AG20443 (cell line): ENCODE results near the gene L1CAM.

ENCODE experiments used
- DNase-seq: peaks from one replicate; pipeline ENCODE4 v3.0.0; 2012; ENCODE audit warnings: low spot score, mixed read lengths

The L1CAM gene

DNA sequence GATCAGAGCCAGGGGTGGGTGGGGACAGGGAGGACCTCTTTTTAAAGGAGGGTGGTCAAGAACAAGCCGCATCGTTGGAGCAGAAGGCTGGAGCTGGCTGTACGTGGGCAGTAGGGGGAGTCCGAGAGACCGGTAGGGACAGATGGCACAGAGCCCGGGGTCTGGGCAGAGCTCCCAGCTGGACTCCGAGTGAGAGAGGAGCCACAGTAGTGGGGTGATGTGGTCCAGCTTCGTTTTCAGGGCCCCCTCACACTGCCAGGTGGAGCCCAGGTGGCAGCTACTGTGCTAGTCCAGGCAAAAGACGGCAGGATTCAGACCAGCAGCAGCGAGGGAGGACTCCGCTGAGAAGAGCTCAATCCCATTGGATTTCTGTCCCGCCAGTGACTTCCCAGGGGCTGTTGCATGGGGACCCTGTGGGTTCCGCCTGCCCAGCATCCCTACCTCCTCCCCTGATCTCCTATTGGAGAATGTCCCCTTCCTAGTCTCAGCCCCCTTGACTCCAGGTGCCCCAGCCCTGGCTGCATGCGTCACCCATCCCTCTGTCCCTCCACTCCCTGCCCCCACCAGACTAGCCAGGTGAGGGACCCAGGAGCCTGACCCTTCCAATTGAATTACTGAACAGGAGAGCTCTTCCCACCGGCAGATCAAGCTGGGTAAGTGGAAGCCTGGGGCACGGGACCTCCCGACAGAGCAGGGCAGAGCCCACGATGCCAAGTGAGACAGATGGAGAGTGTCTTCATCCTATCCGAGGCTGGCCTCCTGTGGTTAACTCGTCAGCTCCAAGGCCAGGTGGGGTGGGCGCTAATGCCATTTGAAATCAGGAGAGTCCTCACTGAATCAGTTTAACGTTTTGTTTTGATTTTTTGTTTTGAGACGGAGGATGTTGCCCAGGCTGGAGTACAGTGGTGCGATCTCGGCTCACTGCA lies 37.2 kb upstream of the L1CAM start:
- peak; percentile 69 for DNase-seq

DNA sequence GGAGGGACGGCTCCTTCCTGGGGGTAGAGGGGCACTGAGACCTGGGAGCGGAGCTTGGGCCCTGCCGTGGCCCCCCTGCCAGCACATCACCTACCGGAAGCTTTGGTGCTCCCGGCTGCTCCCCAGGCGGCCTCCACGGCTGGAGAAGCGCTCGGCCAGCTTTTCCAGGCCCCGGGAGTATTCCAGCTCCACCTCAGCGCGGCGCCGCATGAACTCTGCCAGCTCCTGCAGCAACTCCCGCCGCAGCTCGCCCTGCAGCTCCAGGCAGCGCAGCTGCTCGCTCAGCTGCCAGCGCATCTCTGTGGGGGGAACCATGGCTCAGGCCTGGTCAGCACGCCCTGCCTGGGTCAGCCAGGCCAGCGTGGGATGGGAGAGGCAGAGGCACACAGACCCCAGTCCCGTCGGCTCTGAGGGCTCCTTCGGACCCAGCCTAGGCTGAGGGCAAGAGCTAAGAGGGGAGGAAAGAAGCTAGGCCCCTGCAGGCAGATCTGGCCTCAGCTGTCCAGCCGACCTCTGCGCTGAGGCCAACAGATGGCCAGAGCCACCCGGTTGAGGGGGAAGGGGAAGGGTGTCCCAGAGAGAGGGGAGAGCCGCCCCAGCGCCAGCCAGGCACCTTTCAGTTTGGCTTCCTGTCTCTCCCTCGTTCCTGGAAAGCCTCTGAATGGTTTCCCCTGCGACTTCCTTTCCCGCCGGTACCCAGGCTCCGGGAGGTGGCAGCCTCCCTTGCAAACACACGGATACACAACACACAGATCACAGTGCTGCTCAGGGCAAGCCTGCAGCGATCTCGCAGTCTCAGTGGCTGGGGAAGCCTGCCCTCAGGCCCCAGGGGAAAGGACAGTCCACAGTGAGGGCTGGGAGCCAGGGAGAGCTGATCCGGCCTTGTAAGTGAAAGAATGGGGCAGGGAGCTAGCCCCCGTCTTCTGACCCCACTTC lies 35.8 kb upstream of the L1CAM start:
- no peak for DNase-seq

DNA sequence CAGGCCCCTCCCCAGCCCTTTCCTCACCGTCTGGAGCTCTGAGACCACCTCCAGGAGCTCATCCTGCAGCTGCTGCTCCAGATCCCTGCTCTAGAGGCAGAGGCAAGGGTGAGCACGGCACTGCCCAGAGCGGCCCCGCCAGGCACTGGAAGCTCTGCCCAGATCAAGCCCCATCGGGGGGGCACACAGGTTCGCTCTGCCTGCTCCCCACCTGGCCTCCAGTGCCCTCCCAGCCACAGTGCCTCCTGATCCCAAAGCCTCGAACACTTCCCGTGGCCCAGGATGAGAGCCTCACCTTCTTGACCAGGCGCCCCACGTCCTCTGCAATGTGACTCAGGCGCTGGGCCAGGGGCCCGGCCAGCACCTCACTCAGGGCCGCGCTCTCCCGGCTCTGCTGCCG lies 35.1 kb upstream of the L1CAM start:
- DNase-seq, result no peak

DNA sequence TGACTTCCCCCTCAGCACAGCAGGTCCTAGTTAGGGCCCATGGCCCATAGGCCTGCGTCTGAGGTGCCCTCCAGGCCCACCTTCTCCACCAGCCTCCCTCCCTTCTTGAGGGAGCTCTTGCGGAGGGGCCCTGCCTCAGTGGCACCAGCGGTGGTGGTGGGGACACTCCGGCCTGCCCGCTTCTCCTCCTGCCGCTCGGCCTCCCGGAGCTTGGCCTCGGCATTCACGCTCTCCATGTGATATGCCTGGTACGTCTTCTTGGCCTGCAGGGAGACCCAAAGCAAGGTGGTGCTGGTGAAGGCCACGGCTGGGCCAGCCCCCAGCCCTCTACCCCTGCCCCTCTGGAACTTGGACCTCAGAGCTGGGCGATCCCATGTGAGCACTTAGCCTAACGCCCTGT lies 34.6 kb upstream of the L1CAM start:
- no peak for DNase-seq

DNA sequence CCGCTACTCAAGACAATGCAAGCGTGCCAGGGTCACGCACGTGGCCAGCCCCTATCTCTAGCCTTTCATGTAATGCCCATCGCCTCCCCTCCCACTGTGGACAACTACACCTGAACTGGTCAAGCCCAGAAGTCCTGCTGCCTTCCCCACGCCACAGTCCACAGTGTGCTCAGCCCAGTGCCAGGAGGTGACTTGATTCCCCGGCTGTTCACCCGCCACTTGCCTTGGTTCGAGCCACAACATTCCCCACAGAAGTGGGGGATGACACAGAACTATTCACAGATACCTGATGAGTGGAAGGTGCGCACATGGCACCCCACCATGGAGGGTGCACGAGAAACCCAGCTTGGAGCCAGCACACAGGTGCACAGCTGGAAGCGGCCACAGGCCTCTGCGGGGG lies 33.3 kb upstream of the L1CAM start:
- no peak for DNase-seq

DNA sequence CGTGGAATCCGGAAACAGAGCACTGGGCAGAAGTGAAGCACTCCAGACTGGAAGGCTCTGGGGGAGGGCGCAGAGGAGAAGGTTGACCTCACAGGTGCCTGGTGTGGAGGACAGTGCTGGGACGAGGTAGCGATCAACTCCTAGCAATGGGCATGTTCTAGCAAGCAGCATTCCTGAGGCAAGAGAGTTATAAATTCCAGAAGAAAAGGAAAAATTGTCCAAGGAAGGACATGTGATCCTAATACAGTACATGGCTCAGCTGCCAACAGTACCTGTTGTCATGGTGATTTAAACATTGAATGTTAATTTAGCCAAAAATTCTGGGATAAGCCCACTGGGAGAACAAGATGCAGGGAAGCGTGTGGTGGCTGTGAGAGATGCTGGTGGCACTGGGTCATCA lies 31.9 kb upstream of the L1CAM start:
- no peak for DNase-seq

DNA sequence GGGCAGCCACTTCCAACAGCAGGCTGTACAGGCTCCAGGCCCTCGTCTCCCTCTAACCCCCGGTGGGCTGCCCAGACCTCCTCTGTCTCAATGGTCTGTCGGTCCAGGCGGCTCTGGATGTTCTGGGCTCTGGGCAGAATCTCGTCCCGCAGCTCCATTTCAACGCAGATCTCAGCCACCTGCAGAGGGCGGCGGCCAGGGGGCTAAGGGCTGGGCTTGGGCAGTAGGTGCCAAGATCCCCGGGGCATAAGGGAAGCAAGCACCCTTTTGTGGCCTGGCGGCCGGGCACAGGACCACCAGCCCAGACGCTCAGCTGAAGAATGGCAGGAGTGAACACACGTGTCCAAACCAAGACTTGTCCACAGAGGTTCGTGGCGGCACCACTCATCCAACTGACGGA lies 27.7 kb upstream of the L1CAM start:
- no peak for DNase-seq

DNA sequence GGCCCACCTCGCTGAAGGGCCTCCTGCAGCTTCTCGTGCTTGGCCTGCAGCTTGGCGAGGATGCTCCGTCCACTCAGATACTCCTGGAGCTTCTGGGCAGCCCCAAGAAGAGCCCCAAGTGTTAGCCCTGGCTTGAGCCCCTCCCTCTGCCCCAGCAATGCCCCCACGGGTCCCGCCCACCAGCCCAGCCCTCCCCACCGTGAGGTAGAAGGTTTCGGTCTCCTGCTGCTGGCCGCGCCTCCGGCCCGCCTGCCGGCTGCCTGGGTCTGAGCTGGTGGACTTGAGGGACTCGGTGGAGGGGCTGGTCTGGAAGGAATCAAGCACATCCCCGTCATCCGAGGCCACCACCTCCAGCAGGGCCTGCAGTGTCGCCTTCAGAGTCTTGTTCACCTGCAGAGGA lies 27.2 kb upstream of the L1CAM start:
- no peak for DNase-seq

DNA sequence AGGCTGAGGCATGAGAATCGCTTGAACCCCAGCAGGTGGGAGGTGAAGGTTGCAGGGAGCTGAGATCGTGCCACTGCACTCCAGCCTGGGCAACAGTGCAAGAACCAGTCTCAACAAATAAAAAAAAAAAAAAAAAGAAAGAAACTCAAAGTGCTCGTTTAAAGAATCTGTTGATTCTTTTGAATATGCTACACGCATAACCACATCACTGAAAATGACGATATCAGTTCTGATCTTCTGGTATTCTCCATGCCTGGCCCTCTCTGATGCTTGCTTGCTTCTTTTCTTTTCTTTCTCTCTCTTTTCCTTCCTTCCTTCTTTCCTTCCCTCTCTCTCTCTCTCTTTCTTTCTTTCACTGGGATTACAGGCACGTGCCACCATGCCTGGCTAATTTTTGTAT lies 25.8 kb upstream of the L1CAM start:
- no peak for DNase-seq

DNA sequence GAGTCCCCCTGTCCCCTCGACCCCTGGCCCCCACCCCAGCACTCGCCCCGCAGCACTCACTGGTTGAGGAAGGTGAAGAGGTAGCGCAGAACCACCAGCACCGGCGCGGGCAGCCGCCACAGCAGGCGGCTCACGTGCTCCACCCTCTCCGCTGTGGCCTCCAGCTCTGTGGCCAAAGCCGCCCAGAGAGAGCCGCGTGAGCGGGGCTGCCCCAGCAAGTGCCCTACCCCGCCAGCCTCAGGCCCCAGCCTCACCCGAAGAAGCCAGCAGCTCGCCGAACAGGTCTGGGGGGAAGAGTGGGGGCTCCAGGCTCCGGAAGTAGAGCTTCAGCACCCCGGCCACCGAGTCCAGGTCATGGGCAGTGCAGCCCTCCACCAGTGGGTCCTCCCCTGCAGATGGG lies 24.5 kb upstream of the L1CAM start:
- DNase-seq, result no peak

DNA sequence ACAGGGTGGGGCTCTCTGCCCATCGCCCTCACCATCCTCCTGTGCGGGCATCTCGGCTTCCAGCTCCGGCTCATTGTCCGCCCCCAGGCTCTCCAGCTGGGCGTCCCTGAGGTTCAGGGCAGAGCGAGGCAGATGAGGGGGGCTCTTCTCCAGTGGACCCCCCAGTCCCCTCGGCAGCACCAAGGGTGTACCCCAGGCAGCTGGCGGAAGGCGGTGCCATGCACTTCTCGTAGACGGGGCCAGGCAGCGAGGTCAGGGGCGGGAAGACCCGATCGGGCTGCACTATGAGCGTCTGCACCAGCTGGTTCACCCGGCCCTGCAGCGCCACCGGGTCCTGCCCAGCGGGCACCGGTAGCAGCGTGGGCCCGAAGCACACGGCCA lies 24.0 kb upstream of the L1CAM start:
- DNase-seq, result no peak

DNA sequence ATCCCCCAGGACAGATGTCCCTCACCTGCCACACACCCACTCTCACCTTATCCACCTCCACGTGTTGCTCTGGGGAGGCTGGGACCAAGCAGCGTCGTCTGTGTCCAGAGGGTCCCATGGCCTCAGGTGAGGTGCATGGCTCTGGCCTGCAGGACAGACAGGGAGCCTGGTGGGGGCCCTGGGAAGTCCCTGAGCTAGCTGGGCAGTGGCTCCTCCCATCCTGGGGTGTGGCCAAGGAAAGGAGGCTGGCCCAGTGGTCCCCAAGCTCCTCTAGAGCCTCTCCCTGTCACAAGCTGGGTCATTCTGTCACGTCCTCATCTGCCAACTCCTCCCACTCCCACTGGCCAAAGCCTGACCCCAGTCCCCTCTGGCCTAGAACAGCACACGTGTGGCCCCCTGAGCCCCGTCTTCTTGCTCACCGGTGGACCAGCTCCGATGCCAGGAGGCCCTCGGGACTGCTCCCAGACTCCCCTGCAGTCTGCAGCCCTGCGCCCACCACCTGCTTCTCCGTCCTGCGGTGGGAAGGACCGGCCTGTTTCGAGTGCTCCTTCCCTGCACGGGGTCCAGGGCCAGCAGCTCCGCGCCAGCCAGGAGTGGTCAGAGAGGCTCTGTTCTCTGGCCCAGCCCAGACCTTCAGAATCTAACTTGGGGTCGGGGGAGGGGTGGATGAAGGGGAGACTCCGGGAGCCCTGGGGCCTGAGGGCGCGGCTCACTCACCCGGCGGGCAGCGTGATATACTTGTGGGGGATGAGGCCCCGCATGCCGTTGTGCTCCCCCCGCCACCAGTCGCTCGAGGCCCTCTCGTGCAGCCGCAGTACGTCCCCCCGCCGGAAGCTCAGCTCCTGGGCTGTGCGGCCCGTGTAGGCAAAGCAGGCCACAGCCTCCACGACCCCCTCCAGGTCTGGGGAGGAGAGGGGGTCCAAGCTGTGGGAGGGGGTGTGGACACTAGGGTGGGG lies 23.3 kb upstream of the L1CAM start:
- DNase-seq, result no peak

DNA sequence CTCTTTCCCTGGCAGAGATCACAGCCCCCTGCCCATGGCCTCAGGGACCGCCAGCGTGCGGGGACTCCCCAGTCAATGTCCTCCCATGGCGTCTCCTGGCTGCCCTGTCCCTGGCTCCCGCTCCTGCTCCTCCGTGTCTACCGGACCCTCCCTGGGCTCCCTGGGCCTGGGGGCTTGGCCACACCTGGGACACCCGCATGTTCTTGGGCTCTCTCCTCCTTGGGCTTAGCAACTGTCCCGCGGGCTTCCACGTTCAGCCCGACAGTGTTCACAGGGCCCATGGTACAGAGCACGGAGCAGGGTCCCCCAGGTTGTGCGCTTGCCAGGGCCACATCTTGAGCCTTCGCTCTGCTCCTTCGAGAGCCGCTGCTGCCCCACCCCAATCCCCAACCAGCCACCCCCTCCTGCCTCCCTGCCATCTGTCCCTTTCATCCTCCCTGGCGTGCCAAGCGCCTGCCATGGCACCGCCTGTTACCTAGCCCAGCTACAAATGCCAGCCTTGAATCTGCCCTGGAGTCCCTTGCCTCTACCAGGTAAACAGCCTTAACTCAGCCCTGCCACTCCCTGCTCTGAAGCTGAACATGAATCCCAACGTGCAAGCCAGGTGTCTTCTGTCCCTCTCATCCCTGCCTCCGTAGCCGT lies 22.4 kb upstream of the L1CAM start:
- DNase-seq, result no peak

DNA sequence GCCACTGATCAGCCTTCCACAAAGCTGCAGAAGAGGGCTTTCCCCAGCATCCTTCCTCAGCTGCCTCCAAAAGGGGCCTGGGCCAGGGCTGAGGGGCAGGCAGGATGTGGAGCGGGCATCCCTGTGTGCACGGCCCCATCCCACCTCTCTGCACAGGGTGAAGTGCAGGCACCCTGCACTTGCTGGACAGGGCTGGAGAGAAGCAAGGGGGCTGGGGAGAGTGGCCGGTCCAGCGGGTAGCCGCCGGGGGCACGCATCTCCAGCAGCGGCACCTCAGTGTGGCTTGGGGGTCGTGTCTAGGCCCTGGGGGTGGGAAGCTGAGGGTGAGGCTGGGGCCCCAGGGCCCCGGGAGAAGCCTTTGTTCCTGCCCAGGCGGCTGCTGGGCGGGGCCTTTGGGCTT lies 21.5 kb upstream of the L1CAM start:
- DNase-seq, result no peak

DNA sequence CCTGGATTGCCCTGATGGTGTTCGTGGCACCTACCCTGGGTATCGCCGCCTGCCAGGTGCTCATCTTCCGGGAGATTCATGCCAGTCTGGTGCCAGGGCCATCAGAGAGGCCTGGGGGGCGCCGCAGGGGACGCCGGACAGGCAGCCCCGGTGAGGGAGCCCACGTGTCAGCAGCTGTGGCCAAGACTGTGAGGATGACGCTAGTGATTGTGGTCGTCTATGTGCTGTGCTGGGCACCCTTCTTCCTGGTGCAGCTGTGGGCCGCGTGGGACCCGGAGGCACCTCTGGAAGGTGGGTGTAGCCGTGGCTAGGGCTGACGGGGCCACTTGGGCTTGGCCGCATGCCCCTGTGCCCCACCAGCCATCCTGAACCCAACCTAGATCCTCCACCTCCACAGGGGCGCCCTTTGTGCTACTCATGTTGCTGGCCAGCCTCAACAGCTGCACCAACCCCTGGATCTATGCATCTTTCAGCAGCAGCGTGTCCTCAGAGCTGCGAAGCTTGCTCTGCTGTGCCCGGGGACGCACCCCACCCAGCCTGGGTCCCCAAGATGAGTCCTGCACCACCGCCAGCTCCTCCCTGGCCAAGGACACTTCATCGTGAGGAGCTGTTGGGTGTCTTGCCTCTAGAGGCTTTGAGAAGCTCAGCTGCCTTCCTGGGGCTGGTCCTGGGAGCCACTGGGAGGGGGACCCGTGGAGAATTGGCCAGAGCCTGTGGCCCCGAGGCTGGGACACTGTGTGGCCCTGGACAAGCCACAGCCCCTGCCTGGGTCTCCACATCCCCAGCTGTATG lies 20.3 kb upstream of the L1CAM start:
- no peak for DNase-seq

DNA sequence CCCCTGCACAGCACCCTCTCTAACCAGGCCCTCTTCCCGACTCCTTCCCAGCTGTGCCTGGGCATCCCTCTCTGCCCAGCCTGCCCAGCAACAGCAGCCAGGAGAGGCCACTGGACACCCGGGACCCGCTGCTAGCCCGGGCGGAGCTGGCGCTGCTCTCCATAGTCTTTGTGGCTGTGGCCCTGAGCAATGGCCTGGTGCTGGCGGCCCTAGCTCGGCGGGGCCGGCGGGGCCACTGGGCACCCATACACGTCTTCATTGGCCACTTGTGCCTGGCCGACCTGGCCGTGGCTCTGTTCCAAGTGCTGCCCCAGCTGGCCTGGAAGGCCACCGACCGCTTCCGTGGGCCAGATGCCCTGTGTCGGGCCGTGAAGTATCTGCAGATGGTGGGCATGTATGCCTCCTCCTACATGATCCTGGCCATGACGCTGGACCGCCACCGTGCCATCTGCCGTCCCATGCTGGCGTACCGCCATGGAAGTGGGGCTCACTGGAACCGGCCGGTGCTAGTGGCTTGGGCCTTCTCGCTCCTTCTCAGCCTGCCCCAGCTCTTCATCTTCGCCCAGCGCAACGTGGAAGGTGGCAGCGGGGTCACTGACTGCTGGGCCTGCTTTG lies 19.6 kb upstream of the L1CAM start:
- DNase-seq, result no peak

DNA sequence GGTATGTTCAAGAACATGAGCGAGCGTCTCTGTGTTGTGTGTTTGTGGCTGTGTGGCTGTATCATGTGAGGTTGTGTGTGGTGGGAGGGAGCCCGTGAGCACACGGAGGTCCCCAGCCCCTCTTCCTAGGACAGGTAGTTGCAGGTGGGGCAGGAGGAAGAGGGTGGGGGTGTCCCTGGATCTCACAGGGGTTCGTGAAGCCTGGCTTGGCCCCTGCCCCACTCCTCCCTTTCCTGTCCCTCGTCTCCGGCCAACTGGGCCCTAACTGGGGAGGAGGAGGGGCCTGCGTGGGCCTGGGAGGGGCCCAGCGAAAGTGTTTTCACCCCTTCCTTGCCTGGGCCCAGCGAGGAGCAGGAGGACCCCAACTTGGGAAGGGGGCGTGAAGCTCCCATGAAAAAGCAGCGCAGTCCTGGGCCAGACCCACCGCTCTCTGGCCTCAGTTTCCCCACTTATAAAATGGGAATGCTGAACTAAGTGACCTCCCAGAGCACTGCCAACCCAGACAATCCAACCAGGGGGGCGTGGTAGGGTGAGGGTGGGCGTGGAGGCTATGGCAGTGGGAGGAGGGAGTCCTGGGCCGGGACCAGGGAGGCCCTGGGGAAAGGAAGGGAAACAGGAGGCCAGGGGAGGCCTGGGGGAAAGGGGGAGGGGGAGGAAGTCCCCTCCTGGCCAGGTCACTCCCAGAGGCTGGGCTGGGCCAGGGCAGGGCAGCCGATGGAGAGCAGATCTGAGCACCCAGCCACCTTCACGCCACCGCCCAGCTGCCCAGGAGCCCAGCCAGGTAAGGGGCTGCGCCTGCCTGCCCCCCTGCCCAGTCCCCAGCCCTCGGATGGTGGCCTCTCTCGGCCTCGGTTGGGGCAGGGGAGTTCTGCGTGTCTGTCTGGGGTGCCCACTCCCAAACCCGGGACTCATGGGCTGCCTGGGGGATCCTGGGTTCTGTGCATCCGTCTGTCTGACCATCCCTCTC lies 18.3 kb upstream of the L1CAM start, which contains the start of gene AVPR2:
Gene AVPR2 (plus strand): TSS at position 683 of the 967 bp plus-strand sequence. CDS start 473 bp downstream, outside the sequence.
- no peak for DNase-seq

DNA sequence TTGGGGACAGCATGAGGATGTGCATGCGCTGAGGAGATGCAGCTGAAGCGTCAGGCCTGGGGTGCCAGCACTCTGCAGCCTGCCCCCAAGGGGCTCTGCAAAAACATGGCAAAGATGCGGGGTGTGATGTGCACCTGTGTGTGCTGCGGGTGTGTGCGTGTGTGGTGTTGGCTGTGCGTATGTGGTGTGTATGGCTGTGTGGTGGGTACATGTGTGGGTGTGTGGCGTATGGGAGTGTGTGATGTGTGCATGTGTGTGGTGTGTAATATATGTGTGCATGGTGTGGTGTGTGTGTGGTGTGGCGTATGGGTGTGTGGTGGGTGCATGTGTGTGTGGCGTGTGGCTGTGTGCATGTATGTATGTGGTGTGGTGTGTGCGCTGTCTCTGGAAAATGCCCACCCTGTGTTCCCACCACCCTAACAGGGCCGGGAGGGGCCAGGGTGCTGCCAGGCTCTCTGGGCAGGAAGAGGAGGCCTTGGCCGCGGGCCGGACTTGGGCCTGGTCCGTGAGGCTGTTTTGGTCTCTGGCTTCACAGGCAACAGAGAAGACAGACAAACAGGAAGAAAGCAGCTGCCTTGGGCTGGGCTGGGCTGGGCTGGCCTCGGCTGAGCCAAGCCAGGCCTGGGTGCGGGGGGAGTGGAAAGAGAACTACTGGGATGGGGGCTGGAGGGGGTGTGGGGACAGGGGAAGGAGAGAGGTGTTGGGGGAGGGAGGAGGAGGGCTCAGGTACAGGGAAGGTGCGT lies 17.4 kb upstream of the L1CAM start:
- no peak for DNase-seq
